Small intestine (tissue), 7 donors: ENCODE data around the gene HNRNPC. TPM values are rescaled to one million over a fixed set of nuclear protein-coding genes. Genes with fewer than 3 reads are reported as not detected.
"Not testable (repeated sequence)": the region's sequence is repeated elsewhere in the genome, so short reads cannot be mapped to it uniquely, and the experiment has no call there.

ENCODE experiments used
- DNase-seq, 2 donors: peaks; one replicate each; pipeline versions ENCODE4 v3.0.0 to v3.0.0-alpha.2; 2013
- FAIRE-seq: peaks from 2 replicates; lab custom pipeline; 2012; peaks lifted over from hg19 to GRCh38; lab: Jason Lieb, UNC
- H3K27ac ChIP-seq, 3 donors: one replicate each; pipeline ENCODE4 v1.5.1; 2013; ENCODE audit warnings: low read length in 2 of 3, mild to moderate bottlenecking in 2 of 3, control low read depth in 1 of 3, inconsistent platforms in 1 of 3, low read depth in 1 of 3, moderate library complexity in 1 of 3
- H3K27me3 ChIP-seq, 3 donors: one replicate each; pipeline ENCODE4 v1.6.1; 2013; ENCODE audit warnings: low read length in 3 of 3, inconsistent platforms in 1 of 3; ENCODE audit not compliant: control insufficient read depth in 3 of 3, insufficient read depth in 3 of 3
- H3K36me3 ChIP-seq, 3 donors: one replicate each; pipeline ENCODE4 v1.6.1; 2013; ENCODE audit warnings: low read length in 3 of 3, inconsistent platforms in 1 of 3, low read depth in 1 of 3, mild to moderate bottlenecking in 1 of 3, moderate library complexity in 1 of 3; ENCODE audit not compliant: control insufficient read depth in 3 of 3, insufficient read depth in 2 of 3
- H3K4me1 ChIP-seq, 3 donors: one replicate each; pipeline ENCODE4 v1.6.1; 2013; ENCODE audit warnings: low read length in 2 of 3, inconsistent platforms in 1 of 3, low read depth in 1 of 3, mild to moderate bottlenecking in 1 of 3, moderate library complexity in 1 of 3; ENCODE audit not compliant: control insufficient read depth in 3 of 3, insufficient read depth in 2 of 3
- H3K4me3 ChIP-seq, 3 donors: one replicate each; pipeline ENCODE4 v1.5.1; 2013; ENCODE audit warnings: low read length in 3 of 3, control low read depth in 1 of 3, inconsistent platforms in 1 of 3, low read depth in 1 of 3, mild to moderate bottlenecking in 1 of 3, moderate library complexity in 1 of 3
- H3K9me3 ChIP-seq, 2 donors: one replicate each; pipeline ENCODE4 v1.6.1; 2013; ENCODE audit warnings: low read depth in 1 of 2, low read length in 1 of 2; ENCODE audit not compliant: control insufficient read depth in 2 of 2, insufficient read depth in 1 of 2
- WGBS, 3 donors: extraction: QIAGEN DNeasy Blood & Tissue Kit; methylation state at CpG; one replicate each; pipeline ENCODE4 v1.1.7; 2013; 5-methylcytosine and 5-hydroxymethylcytosine counted together
- polyA plus RNA-seq, 4 donors: library from polyadenylated mRNA; stranded (reverse) in 3 of 4; unstranded in 1 of 4; fragments of 200-250 nt in 3 of 4; fragments of 120-200 nt in 1 of 4; gene quantifications; one replicate each; pipeline versions ENCODE4 v1.2.1 to v1.2.3, GENCODE V29; 2013
- donor health status: healthy with polysubstance abuse.
- donor health status: control.
- donor health status: control.
- donor health status: Bipolar disorder and iron deficiency.
- donor health status: healthy.

HNRNPC gene
- polyA plus RNA-seq, 4 donors: 325 to 716 (median 510) TPM

DNA sequence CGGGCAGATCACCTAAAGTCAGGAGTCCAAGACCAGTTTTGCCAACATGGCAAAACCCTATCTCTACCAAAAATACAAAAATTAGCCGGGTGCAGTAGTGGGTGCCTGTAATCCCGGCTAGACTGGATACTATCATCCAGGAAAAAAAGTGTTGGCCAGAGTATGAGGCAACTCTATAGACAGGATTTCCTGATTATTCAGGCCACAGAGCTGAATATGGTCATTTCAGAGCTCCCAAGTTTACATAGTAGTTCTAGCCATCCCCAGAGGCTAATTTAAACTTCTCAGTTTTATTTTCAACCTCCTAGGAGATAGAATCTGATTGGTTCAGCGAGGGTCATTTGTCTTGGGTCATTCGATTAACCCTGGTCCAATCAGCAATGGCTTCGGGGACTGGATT is 17.9 kb upstream of the HNRNPC start:
- WGBS, 3 donors: 91% methylated on average over 6 of the region's 6 CpGs
- Histone ChIP-seq H3K36me3 (no peaks in the 10 kb centered on the region), H3K9me3 (no peaks in the 10 kb centered on the region), H3K4me1 (no peaks in the 10 kb centered on the region), H3K27me3 (no peaks in the 10 kb centered on the region), H3K4me3 (no peak overlapping the region), H3K27ac (no peak overlapping the region)
- FAIRE-seq (no peak), DNase-seq (no peak)

DNA sequence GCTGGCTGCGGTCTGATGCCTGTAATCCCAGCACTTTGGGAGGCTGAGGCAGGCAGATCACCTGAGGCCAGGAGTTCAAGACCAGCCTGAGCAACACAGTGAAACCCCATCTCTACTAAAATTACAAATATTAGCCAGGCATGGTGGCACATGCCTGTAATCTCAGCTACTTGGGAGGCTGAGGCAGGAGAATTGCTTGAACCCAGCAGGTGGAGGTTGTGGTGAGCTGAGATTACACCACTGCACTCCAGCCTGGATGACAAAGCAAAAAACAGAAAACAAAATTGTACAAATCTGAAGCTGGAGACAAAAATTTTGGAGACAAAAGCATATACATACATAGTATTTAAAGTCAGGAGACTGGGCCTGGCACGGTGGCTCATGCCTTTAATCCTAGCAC is 17.3 kb upstream of the HNRNPC start:
- not testable (repeated sequence) for H3K4me3 ChIP-seq, H3K27me3 ChIP-seq, DNase-seq, FAIRE-seq, H3K27ac ChIP-seq, H3K36me3 ChIP-seq, H3K4me1 ChIP-seq, H3K9me3 ChIP-seq
- WGBS, 3 donors: 95 to 98% (median 97%) methylated on average over 2 of the region's 2 CpGs

DNA sequence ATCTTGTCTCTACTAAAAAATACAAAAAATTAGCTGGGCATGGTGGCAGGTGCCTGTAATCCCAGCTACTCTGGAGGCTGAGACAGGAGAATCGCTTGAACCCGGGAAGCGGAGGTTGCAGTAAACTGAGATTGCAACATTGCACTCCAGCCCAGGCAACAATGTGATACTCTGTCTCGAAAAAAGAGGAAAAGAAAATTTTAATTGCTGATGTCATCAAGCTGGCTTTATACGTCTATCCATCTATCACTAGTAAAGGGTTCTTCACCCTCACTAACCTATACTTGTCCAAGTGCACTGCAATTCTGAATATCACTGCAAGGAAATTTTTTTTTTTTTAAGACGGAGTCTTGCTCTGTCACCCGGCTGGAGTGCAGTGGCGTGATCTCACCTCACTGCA is 12.7 kb upstream of the HNRNPC start:
- H3K36me3 ChIP-seq, H3K27me3 ChIP-seq, H3K27ac ChIP-seq, H3K4me3 ChIP-seq, H3K4me1 ChIP-seq, DNase-seq, FAIRE-seq, H3K9me3 ChIP-seq: not testable (repeated sequence)
- 81 to 90% (median 83%) methylated on average over 8 of the region's 8 CpGs for WGBS, 3 donors

DNA sequence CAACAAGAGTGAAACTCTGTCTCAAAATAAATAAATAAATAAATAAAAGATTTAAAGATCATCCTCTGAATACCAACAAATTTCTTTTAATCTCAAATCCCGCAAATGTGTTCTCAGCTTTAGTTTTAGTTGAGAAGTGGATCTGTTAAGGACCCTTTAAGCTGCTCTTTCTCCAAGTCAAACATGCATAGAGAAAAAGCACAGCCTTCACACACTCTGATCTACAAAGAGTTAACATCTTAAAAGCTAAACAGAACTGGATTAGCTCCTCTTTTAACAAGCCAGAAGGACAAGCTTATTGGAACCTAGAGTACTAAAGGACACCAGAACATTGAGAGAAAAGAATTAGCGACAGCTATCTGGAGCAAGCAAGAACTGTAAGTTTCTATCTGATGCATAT is 10.5 kb upstream of the HNRNPC start, which contains the start of gene RPGRIP1:
Gene RPGRIP1 (plus strand): TSS at position 301 of the 400 bp plus-strand sequence. CDS start 7,894 bp downstream, outside the sequence.
- Histone ChIP-seq H3K4me1 (no peaks in the 10 kb centered on the region), H3K9me3 (no peaks in the 10 kb centered on the region), H3K27ac (no peak within 1 kb of the TSS), H3K27me3 (no peaks in the 10 kb centered on the region), H3K4me3 (no peak within 1 kb of the TSS), H3K36me3 (no peaks in the 10 kb centered on the region)
- DNase-seq: no peak
- FAIRE-seq: no peak
- 91 to 98% (median 92%) methylated on average over 2 of the region's 2 CpGs for WGBS, 3 donors

DNA sequence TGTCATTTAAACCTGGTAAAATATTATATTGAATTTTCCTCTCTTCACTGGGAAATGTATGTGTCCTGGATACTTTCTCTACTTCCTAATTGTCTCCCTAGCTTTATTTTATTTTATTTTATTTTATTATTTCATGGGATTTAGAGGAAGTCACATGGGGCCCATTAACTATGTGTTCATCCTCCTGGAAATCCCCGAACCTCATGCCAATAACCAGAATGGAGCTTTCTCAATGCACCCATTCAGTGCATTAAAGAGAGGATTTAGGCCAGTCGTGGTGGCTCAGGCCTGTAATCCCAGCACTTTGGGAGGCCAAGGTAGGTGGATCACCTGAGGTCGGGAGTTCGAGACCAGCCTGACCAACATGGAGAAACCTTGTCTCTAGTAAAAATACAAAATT is 9.4 kb upstream of the HNRNPC start:
- 81 to 86% (median 82%) methylated on average over 4 of the region's 4 CpGs for WGBS, 3 donors
- no peaks in the 10 kb centered on the region for H3K27me3 ChIP-seq
- no peaks in the 10 kb centered on the region for H3K9me3 ChIP-seq
- no peaks in the 10 kb centered on the region for H3K4me1 ChIP-seq
- H3K27ac ChIP-seq: no peak overlapping the region
- no peaks in the 10 kb centered on the region for H3K36me3 ChIP-seq
- no peak for FAIRE-seq
- DNase-seq: no peak
- no peak overlapping the region for H3K4me3 ChIP-seq

DNA sequence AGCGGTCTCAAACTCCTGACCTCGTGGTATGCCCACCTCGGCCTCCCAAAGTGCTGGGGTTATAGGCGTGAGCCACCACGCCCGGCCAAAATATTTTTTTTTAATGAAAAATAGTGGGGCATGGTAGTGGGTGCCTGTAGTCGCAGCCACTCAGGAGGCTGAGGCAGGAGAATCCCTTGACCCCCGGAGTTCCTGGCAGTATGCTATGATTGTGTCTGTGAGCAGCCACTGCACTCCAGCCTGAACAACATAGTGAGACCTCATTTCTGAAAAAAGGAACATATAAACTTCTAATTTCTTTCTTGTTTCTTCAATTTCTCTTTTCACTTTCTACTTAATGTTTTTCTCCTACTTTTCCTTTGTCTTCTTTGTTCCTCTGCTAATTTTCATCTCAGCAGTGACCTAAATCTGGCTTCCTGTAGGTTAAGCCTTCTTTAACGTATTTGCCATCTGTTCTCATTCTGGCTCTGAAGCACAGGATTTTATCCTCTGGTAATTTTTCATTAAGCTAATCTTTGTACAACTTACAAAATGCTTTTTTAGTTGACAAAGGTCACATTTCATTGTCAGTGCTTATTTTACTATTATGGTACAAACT is 6.1 kb upstream of the HNRNPC start:
- no peaks in the 10 kb centered on the region for H3K9me3 ChIP-seq
- WGBS, 3 donors: 82 to 90% (median 88%) methylated on average over 9 of the region's 9 CpGs
- DNase-seq (no peak), FAIRE-seq (no peak)
- H3K36me3 ChIP-seq: no peaks in the 10 kb centered on the region
- H3K4me1 ChIP-seq: no peaks in the 10 kb centered on the region
- no peak overlapping the region for H3K27ac ChIP-seq
- no peaks in the 10 kb centered on the region for H3K27me3 ChIP-seq
- no peak overlapping the region for H3K4me3 ChIP-seq

DNA sequence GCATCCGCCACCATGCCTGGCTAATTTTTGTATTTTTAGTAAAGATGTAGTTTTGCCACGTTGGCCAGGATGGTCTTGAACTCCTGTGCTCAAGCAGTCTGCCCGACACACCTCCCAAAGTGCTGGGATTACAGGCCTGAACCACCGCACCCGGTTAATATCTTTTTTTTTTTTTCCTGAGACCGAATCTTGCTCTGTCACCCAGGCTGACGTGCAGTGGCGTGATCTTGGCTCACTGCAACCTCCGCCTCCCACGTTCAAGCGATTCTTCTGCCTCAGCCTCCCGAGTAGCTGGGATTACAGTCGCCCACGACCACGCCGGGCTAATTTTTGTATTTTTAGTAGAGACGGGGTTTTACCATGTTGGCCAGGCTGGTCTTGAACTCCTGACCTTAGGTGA is 3.4 kb upstream of the HNRNPC start:
- H3K27me3 ChIP-seq, H3K27ac ChIP-seq, H3K4me1 ChIP-seq, H3K9me3 ChIP-seq, FAIRE-seq, H3K4me3 ChIP-seq, DNase-seq, H3K36me3 ChIP-seq: not testable (repeated sequence)
- WGBS, 3 donors: 92 to 97% (median 94%) methylated on average over 17 of the region's 17 CpGs

DNA sequence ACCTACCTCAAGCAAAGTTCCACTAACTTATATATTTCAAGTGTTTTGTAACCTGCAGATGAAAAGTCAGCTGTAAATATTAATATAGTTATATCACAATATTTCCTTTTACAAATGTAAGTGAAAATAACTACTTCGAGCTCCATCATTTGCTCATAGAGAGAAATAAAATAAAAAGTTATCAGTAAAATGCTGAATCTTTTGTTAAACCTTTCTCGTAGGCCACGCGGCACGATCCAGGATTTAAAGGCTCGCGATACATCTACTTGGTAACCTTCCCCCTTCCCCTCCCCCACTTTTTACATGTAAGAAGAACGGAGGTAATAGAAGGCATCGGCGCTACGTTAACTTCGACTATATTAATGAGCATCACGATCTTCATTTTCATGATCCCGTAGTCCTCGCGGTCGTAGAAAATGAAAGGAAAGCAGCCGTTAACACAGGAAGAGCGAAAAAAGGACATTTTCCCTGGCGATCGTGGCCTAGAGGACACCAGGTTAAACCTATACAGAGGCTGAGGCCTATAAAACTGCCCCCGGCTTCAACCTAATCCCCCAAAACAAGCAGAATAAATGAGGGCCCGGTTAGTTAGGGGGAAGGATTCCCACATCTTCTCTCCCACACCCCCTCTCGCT is 508 bp downstream of the HNRNPC start:
- 0 to 1% (median 0%) methylated on average over 23 to 24 of the region's 24 CpGs for WGBS, 3 donors
- H3K4me1 ChIP-seq: peaks cover 0 to 11% (median 5%) of the 10 kb centered on the region in 3 donors
- peak overlapping the region; percentile 83 to 97 (median 96) for H3K4me3 ChIP-seq
- H3K27me3 ChIP-seq: no peaks in the 10 kb centered on the region
- peak overlapping the region; percentile 89 to 97 (median 96) for H3K27ac ChIP-seq
- peaks cover 0 to 16% (median 0%) of the 10 kb centered on the region in 3 donors for H3K36me3 ChIP-seq
- DNase-seq (peak; percentile 51 to 75), FAIRE-seq (no peak)
- H3K9me3 ChIP-seq: no peaks in the 10 kb centered on the region
